Small intestine (tissue), 7 donors: ENCODE data around the gene OR4N5. TPM values are rescaled to one million over a fixed set of nuclear protein-coding genes. Genes with fewer than 3 reads are reported as not detected.

Experiments
- DNase-seq, 2 donors: peaks; one replicate each; pipeline versions ENCODE4 v3.0.0 to v3.0.0-alpha.2; 2013
- FAIRE-seq: peaks from 2 replicates; lab custom pipeline; 2012; peaks lifted over from hg19 to GRCh38; lab: Jason Lieb, UNC
- H3K27ac ChIP-seq, 3 donors: one replicate each; pipeline ENCODE4 v1.5.1; 2013; ENCODE audit warnings: low read length in 2 of 3, mild to moderate bottlenecking in 2 of 3, control low read depth in 1 of 3, inconsistent platforms in 1 of 3, low read depth in 1 of 3, moderate library complexity in 1 of 3
- H3K27me3 ChIP-seq, 3 donors: one replicate each; pipeline ENCODE4 v1.6.1; 2013; ENCODE audit warnings: low read length in 3 of 3, inconsistent platforms in 1 of 3; ENCODE audit not compliant: control insufficient read depth in 3 of 3, insufficient read depth in 3 of 3
- H3K36me3 ChIP-seq, 3 donors: one replicate each; pipeline ENCODE4 v1.6.1; 2013; ENCODE audit warnings: low read length in 3 of 3, inconsistent platforms in 1 of 3, low read depth in 1 of 3, mild to moderate bottlenecking in 1 of 3, moderate library complexity in 1 of 3; ENCODE audit not compliant: control insufficient read depth in 3 of 3, insufficient read depth in 2 of 3
- H3K4me1 ChIP-seq, 3 donors: one replicate each; pipeline ENCODE4 v1.6.1; 2013; ENCODE audit warnings: low read length in 2 of 3, inconsistent platforms in 1 of 3, low read depth in 1 of 3, mild to moderate bottlenecking in 1 of 3, moderate library complexity in 1 of 3; ENCODE audit not compliant: control insufficient read depth in 3 of 3, insufficient read depth in 2 of 3
- H3K4me3 ChIP-seq, 3 donors: one replicate each; pipeline ENCODE4 v1.5.1; 2013; ENCODE audit warnings: low read length in 3 of 3, control low read depth in 1 of 3, inconsistent platforms in 1 of 3, low read depth in 1 of 3, mild to moderate bottlenecking in 1 of 3, moderate library complexity in 1 of 3
- H3K9me3 ChIP-seq, 2 donors: one replicate each; pipeline ENCODE4 v1.6.1; 2013; ENCODE audit warnings: low read depth in 1 of 2, low read length in 1 of 2; ENCODE audit not compliant: control insufficient read depth in 2 of 2, insufficient read depth in 1 of 2
- WGBS, 3 donors: extraction: QIAGEN DNeasy Blood & Tissue Kit; methylation state at CpG; one replicate each; pipeline ENCODE4 v1.1.7; 2013; 5-methylcytosine and 5-hydroxymethylcytosine counted together
- polyA plus RNA-seq, 4 donors: library from polyadenylated mRNA; stranded (reverse) in 3 of 4; unstranded in 1 of 4; fragments of 200-250 nt in 3 of 4; fragments of 120-200 nt in 1 of 4; gene quantifications; one replicate each; pipeline versions ENCODE4 v1.2.1 to v1.2.3, GENCODE V29; 2013
- donor health status: healthy with polysubstance abuse.
- donor health status: control.
- donor health status: control.
- donor health status: Bipolar disorder and iron deficiency.
- donor health status: healthy.

OR4N5 gene
- polyA plus RNA-seq, 4 donors: not detected

- no peak for FAIRE-seq
Measured at GRCh38 chr14:20179880-20180279, 41.3 kb downstream of the OR4N5 start.

GRCh38 chr14:20180486-20180885 lies 41.9 kb downstream of the OR4N5 start:
- WGBS, 3 donors: 43 to 47% (median 44%) methylated on average over 2 of the region's 2 CpGs
- no peaks in the 10 kb centered on the region for H3K27me3 ChIP-seq
- peaks cover 0 to 9% of the 10 kb centered on the region in 2 donors for H3K9me3 ChIP-seq
- FAIRE-seq (no peak), DNase-seq (no peak)
- H3K27ac ChIP-seq: no peak overlapping the region
- no peaks in the 10 kb centered on the region for H3K4me1 ChIP-seq
- no peaks in the 10 kb centered on the region for H3K36me3 ChIP-seq
- no peak overlapping the region for H3K4me3 ChIP-seq

More at GRCh38 chr14:20179880-20180279, 41.3 kb downstream of the OR4N5 start:
- 67 to 78% (median 72%) methylated on average over 2 of the region's 2 CpGs for WGBS, 3 donors
- H3K4me3 ChIP-seq: no peak overlapping the region
- no peak overlapping the region for H3K27ac ChIP-seq
- peaks cover 0 to 9% of the 10 kb centered on the region in 2 donors for H3K9me3 ChIP-seq
- H3K27me3 ChIP-seq: no peaks in the 10 kb centered on the region
- no peak for DNase-seq
- no peaks in the 10 kb centered on the region for H3K36me3 ChIP-seq
- no peaks in the 10 kb centered on the region for H3K4me1 ChIP-seq

- H3K27me3 ChIP-seq: no peaks in the 10 kb centered on the region
- no peaks in the 10 kb centered on the region for H3K36me3 ChIP-seq
- 50 to 56% (median 55%) methylated on average over 5 of the region's 5 CpGs for WGBS, 3 donors
- H3K4me1 ChIP-seq: no peaks in the 10 kb centered on the region
- peaks cover 0 to 5% of the 10 kb centered on the region in 2 donors for H3K9me3 ChIP-seq
- no peak overlapping the region for H3K27ac ChIP-seq
- DNase-seq: no peak
- no peak for FAIRE-seq
- no peak overlapping the region for H3K4me3 ChIP-seq
Measured at GRCh38 chr14:20184181-20184580, 45.6 kb downstream of the OR4N5 start.

DNA sequence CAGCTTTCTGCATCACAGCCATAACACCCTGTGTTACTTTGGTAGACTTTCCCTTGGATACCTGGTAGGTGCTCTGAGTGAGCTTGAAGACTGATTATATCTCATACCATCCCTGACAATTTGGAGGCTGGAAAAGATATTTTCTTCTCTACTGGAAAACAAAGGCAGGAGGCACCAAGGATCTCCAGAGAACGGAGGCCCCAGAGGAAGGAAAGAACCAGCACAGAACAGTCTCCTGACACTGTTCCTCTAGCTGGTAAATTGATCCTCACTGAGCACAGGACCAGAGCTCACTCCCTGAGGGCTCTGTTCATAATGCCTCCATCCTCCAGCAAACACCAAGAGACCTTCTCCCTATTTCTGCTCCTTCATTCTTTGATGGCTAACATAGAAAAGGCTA lies 52.0 kb downstream of the OR4N5 start, which contains the start of gene OR11G2:
OR11G2 (plus strand) TSS at position 301 of the 400 bp plus-strand sequence. CDS start 6,542 bp downstream, outside the sequence.
- DNase-seq: no peak
- FAIRE-seq: no peak

DNA sequence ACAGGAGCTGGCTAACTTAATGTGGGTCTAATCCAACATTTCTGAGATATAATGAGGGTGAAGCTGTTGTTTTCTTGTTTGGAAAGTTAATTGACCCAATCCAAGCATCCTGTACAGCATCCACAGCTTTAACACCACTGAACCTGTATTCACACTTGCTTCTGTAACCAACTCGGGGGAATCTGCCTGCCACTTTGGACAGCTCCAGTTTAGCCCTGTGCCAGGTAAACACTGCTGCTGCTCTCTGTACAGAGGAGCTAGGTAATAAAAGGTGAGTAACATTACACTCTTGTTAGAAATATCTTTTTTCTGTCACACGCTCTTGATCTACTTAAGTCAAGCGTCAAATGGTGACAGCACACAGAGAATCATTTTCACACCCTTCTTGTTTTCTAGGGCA lies 52.8 kb downstream of the OR4N5 start:
- H3K4me1 ChIP-seq: no peaks in the 10 kb centered on the region
- H3K27ac ChIP-seq: no peak overlapping the region
- no peaks in the 10 kb centered on the region for H3K36me3 ChIP-seq
- WGBS, 3 donors: 68 to 79% (median 76%) methylated on average over 3 of the region's 3 CpGs
- FAIRE-seq (no peak), DNase-seq (no peak)
- H3K9me3 ChIP-seq: peaks cover 0 to 7% of the 10 kb centered on the region in 2 donors
- no peaks in the 10 kb centered on the region for H3K27me3 ChIP-seq
- H3K4me3 ChIP-seq: no peak overlapping the region

More for the DNA sequence above, 52.0 kb downstream of the OR4N5 start, which contains the start of gene OR11G2:
- Histone ChIP-seq H3K27me3 (no peaks in the 10 kb centered on the region), H3K9me3 (peaks cover 0 to 7% of the 10 kb centered on the region in 2 donors), H3K27ac (no peak within 1 kb of the TSS), H3K4me1 (no peaks in the 10 kb centered on the region), H3K36me3 (no peaks in the 10 kb centered on the region), H3K4me3 (no peak within 1 kb of the TSS)
- WGBS, 3 donors: 40 to 50% (median 43%) methylated on average over 1 of the region's 1 CpG

GRCh38 chr14:20194101-20194500 lies 55.5 kb downstream of the OR4N5 start:
- Histone ChIP-seq H3K27ac (no peak overlapping the region), H3K4me1 (no peaks in the 10 kb centered on the region), H3K36me3 (no peaks in the 10 kb centered on the region), H3K4me3 (no peak overlapping the region), H3K27me3 (no peaks in the 10 kb centered on the region), H3K9me3 (peaks cover 0 to 7% of the 10 kb centered on the region in 2 donors)
- FAIRE-seq (no peak), DNase-seq (no peak)

Other genes starting within 250 kb of the OR4N5 start
- not detected for gene OR4K5, start 218.2 kb upstream of the OR4N5 start, polyA plus RNA-seq
- not detected for gene OR4K1, start 207.9 kb upstream of the OR4N5 start, polyA plus RNA-seq
- gene OR4K15, start 163.2 kb upstream of the OR4N5 start, polyA plus RNA-seq: not detected
- not detected for gene OR4Q2, start 136.7 kb upstream of the OR4N5 start, polyA plus RNA-seq
- not detected for gene OR4K14, start 119.5 kb upstream of the OR4N5 start, polyA plus RNA-seq
- gene OR4K13, start 102.8 kb upstream of the OR4N5 start, polyA plus RNA-seq: not detected
- not detected for gene OR4L1, start 78.8 kb upstream of the OR4N5 start, polyA plus RNA-seq
- gene OR4K17, start 28.1 kb upstream of the OR4N5 start, polyA plus RNA-seq: not detected
- gene OR11G2, start 52.1 kb downstream of the OR4N5 start, polyA plus RNA-seq: not detected
- gene OR11H6, start 84.9 kb downstream of the OR4N5 start, polyA plus RNA-seq: not detected
- under 1 TPM in 1 of 4 donors, not detected in 3; 0.10 TPM for gene OR11H7, start 90.2 kb downstream of the OR4N5 start, polyA plus RNA-seq
- not detected for gene OR11H4, start 100.5 kb downstream of the OR4N5 start, polyA plus RNA-seq
- gene TTC5, start 167.1 kb downstream of the OR4N5 start, polyA plus RNA-seq: 10 to 100 TPM in 1 of 4 donors, 1 to 10 TPM in 3; 4.1 to 14.9 (median 5.6) TPM
- gene CCNB1IP1, start 194.5 kb downstream of the OR4N5 start, polyA plus RNA-seq: 10 to 100 TPM; 43.5 to 67.9 (median 44.1) TPM
- gene PARP2, start 204.8 kb downstream of the OR4N5 start, polyA plus RNA-seq: 10 to 100 TPM in 3 of 4 donors, 1 to 10 TPM in 1; 9.5 to 26.8 (median 14.2) TPM